Measurements from ENCODE around the gene EEIG1. TPM values are rescaled to one million over a fixed set of nuclear protein-coding genes. Genes with fewer than 3 reads are reported as not detected.

Gene EEIG1
- total RNA-seq, 2 donors from 2014 or later = 254 to 268 TPM

GRCh38 chr9:127958728-127959127 is 22.1 kb downstream of the EEIG1 start:
- H3K9me3 ChIP-seq (ENCODE audit: control insufficient read depth, low read length, poor library complexity, severe bottlenecking) = no peaks in the 10 kb centered on the region
- Mint-ChIP-seq H3K36me3 (ENCODE audit: low read depth) (peaks cover 9% of the 10 kb centered on the region), H3K4me1 (peaks cover 67% of the 10 kb centered on the region), H3K4me3 (peak overlapping the region; percentile 9), H3K27me3 (no peaks in the 10 kb centered on the region), H3K27ac (peak overlapping the region; percentile 99)
- DNase-seq (no peak), ATAC-seq (no peak)

GRCh38 chr9:127955294-127956015 is 25.3 kb downstream of the EEIG1 start:
- peak overlapping the region; percentile 93 for H3K27ac Mint-ChIP-seq
- peaks cover 55% of the 10 kb centered on the region for H3K4me1 Mint-ChIP-seq
- DNase-seq = peak; percentile 47 to 71 (median 59)
- no peaks in the 10 kb centered on the region for H3K9me3 ChIP-seq (ENCODE audit: control insufficient read depth, low read length, poor library complexity, severe bottlenecking)
- peaks cover 9% of the 10 kb centered on the region for H3K36me3 Mint-ChIP-seq (ENCODE audit: low read depth)
- H3K27me3 Mint-ChIP-seq = no peaks in the 10 kb centered on the region
- peak; percentile 95 for ATAC-seq
- peak overlapping the region; percentile 89 for H3K4me3 Mint-ChIP-seq

- no peaks in the 10 kb centered on the region for H3K9me3 ChIP-seq (ENCODE audit: control insufficient read depth, low read length, poor library complexity, severe bottlenecking)
- H3K4me1 Mint-ChIP-seq = peaks cover 54% of the 10 kb centered on the region
- DNase-seq (no peak), ATAC-seq (peak; percentile 0)
- peak overlapping the region; percentile 93 for H3K27ac Mint-ChIP-seq
- H3K36me3 Mint-ChIP-seq (ENCODE audit: low read depth) = peaks cover 7% of the 10 kb centered on the region
- peak overlapping the region; percentile 89 for H3K4me3 Mint-ChIP-seq
- no peaks in the 10 kb centered on the region for H3K27me3 Mint-ChIP-seq
Measured at GRCh38 chr9:127954831-127955293, 25.9 kb downstream of the EEIG1 start.

- Mint-ChIP-seq H3K4me1 (peaks cover 45% of the 10 kb centered on the region), H3K27me3 (no peaks in the 10 kb centered on the region), H3K27ac (peak overlapping the region; percentile 93), H3K4me3 (peak overlapping the region; percentile 57), H3K36me3 (ENCODE audit: low read depth) (peaks cover 2% of the 10 kb centered on the region)
- no peaks in the 10 kb centered on the region for H3K9me3 ChIP-seq (ENCODE audit: control insufficient read depth, low read length, poor library complexity, severe bottlenecking)
- ATAC-seq (no peak), DNase-seq (no peak)
Measured at GRCh38 chr9:127953768-127954505, 26.9 kb downstream of the EEIG1 start.

- no peaks in the 10 kb centered on the region for H3K9me3 ChIP-seq (ENCODE audit: control insufficient read depth, low read length, poor library complexity, severe bottlenecking)
- DNase-seq (no peak), ATAC-seq (no peak)
- H3K36me3 Mint-ChIP-seq (ENCODE audit: low read depth) = peaks cover 6% of the 10 kb centered on the region
- H3K4me3 Mint-ChIP-seq = no peak overlapping the region
- peaks cover 43% of the 10 kb centered on the region for H3K4me1 Mint-ChIP-seq
- H3K27ac Mint-ChIP-seq = peak overlapping the region; percentile 93
- no peaks in the 10 kb centered on the region for H3K27me3 Mint-ChIP-seq
Measured at GRCh38 chr9:127953154-127953553, 27.6 kb downstream of the EEIG1 start.

GRCh38 chr9:127950513-127951289 is 30.1 kb downstream of the EEIG1 start:
- ATAC-seq = no peak

GRCh38 chr9:127949827-127950512 is 30.8 kb downstream of the EEIG1 start:
- Mint-ChIP-seq H3K4me3 (peak overlapping the region; percentile 15), H3K27ac (peak overlapping the region; percentile 85), H3K4me1 (peaks cover 30% of the 10 kb centered on the region), H3K36me3 (ENCODE audit: low read depth) (peaks cover 6% of the 10 kb centered on the region), H3K27me3 (no peaks in the 10 kb centered on the region)
- ATAC-seq (no peak), DNase-seq (no peak)
- H3K9me3 ChIP-seq (ENCODE audit: control insufficient read depth, low read length, poor library complexity, severe bottlenecking) = no peaks in the 10 kb centered on the region

More at GRCh38 chr9:127950513-127951289, 30.1 kb downstream of the EEIG1 start:
- H3K4me1 Mint-ChIP-seq = peaks cover 33% of the 10 kb centered on the region
- H3K27me3 Mint-ChIP-seq = no peaks in the 10 kb centered on the region
- DNase-seq = no peak
- no peak overlapping the region for H3K4me3 Mint-ChIP-seq
- H3K9me3 ChIP-seq (ENCODE audit: control insufficient read depth, low read length, poor library complexity, severe bottlenecking) = no peaks in the 10 kb centered on the region
- H3K36me3 Mint-ChIP-seq (ENCODE audit: low read depth) = peaks cover 6% of the 10 kb centered on the region
- H3K27ac Mint-ChIP-seq = peak overlapping the region; percentile 93

- ATAC-seq = no peak
- Mint-ChIP-seq H3K27ac (peak overlapping the region; percentile 83), H3K4me1 (peaks cover 29% of the 10 kb centered on the region), H3K4me3 (no peak overlapping the region), H3K27me3 (no peaks in the 10 kb centered on the region), H3K36me3 (ENCODE audit: low read depth) (peaks cover 6% of the 10 kb centered on the region)
- DNase-seq = no peak
- H3K9me3 ChIP-seq (ENCODE audit: control insufficient read depth, low read length, poor library complexity, severe bottlenecking) = no peaks in the 10 kb centered on the region
Measured at GRCh38 chr9:127947841-127948710, 32.7 kb downstream of the EEIG1 start.

GRCh38 chr9:127946728-127947127 is 34.1 kb downstream of the EEIG1 start:
- DNase-seq (no peak), ATAC-seq (no peak)
- Mint-ChIP-seq H3K4me3 (no peak overlapping the region), H3K4me1 (peaks cover 29% of the 10 kb centered on the region), H3K27ac (peak overlapping the region; percentile 74), H3K27me3 (no peaks in the 10 kb centered on the region), H3K36me3 (ENCODE audit: low read depth) (peaks cover 8% of the 10 kb centered on the region)
- H3K9me3 ChIP-seq (ENCODE audit: control insufficient read depth, low read length, poor library complexity, severe bottlenecking) = no peaks in the 10 kb centered on the region

GRCh38 chr9:127945942-127946341 is 34.8 kb downstream of the EEIG1 start:
- Mint-ChIP-seq H3K36me3 (ENCODE audit: low read depth) (peaks cover 6% of the 10 kb centered on the region), H3K27me3 (no peaks in the 10 kb centered on the region), H3K4me1 (peaks cover 25% of the 10 kb centered on the region), H3K27ac (peak overlapping the region; percentile 47), H3K4me3 (no peak overlapping the region)
- DNase-seq (no peak), ATAC-seq (no peak)
- H3K9me3 ChIP-seq (ENCODE audit: control insufficient read depth, low read length, poor library complexity, severe bottlenecking) = no peaks in the 10 kb centered on the region

- peaks cover 5% of the 10 kb centered on the region for H3K36me3 Mint-ChIP-seq (ENCODE audit: low read depth)
- H3K4me1 Mint-ChIP-seq = peaks cover 21% of the 10 kb centered on the region
- no peaks in the 10 kb centered on the region for H3K27me3 Mint-ChIP-seq
- no peak for DNase-seq
- ATAC-seq = no peak
- H3K4me3 Mint-ChIP-seq = no peak overlapping the region
- peak overlapping the region; percentile 47 for H3K27ac Mint-ChIP-seq
- no peaks in the 10 kb centered on the region for H3K9me3 ChIP-seq (ENCODE audit: control insufficient read depth, low read length, poor library complexity, severe bottlenecking)
Measured at GRCh38 chr9:127945338-127945737, 35.5 kb downstream of the EEIG1 start.

Data from T-helper 17 cell (primary cell).